Measurements from ENCODE around the gene KRTAP10-3.

- TF ChIP-seq CTCF (IDR thresholded peaks at IDR 0.05; ENCODE audit: insufficient read depth, low read depth, low read length) (no peak), EZH2 (IDR thresholded peaks at IDR 0.05; ENCODE audit: insufficient read depth, low read length) (no peak)
Measured at GRCh38 chr21:44557491-44558328, 885 bp downstream of the KRTAP10-3 start.

Measured in astrocyte (in vitro differentiated cells and primary cell).